Renal cortical epithelial cell (primary cell): ENCODE data around the gene RBM10. TPM values are rescaled to one million over a fixed set of nuclear protein-coding genes. Genes with fewer than 3 reads are reported as not detected.
A peak's percentile ranks its signal among the peaks of the same experiment; 100 is the strongest.

Experiments
- DNase-seq: peaks from one replicate; pipeline ENCODE4 v3.0.0-alpha.2; 2011; ENCODE audit warnings: low read depth
- total RNA-seq: library from RNA; depleted of rRNA; stranded (reverse); fragments of >200 nt; gene quantifications from 2 replicates; pipeline ENCODE4 v1.2.3, GENCODE V29; 2014

The RBM10 gene
- total RNA-seq, 1 donor from 2014 or later: 50.2 TPM

GRCh38 chrX:47146936-47147859 is 2.2 kb downstream of the RBM10 start:
- no peak for DNase-seq

- DNase-seq: no peak
Measured at GRCh38 chrX:47148946-47149345, 3.9 kb downstream of the RBM10 start.

GRCh38 chrX:47151435-47151834 is 6.4 kb downstream of the RBM10 start:
- no peak for DNase-seq

GRCh38 chrX:47156611-47157520 is 11.8 kb downstream of the RBM10 start:
- DNase-seq: no peak

- DNase-seq: no peak
Measured at GRCh38 chrX:47158131-47158530, 13.1 kb downstream of the RBM10 start.

- DNase-seq: no peak
Measured at GRCh38 chrX:47158781-47159180, 13.8 kb downstream of the RBM10 start.

- no peak for DNase-seq
Measured at GRCh38 chrX:47160781-47161180, 15.8 kb downstream of the RBM10 start.

- no peak for DNase-seq
Measured at GRCh38 chrX:47162927-47163583, 18.0 kb downstream of the RBM10 start.

GRCh38 chrX:47164420-47164819 is 19.4 kb downstream of the RBM10 start:
- no peak for DNase-seq

- DNase-seq: peak; percentile 57
Measured at GRCh38 chrX:47166126-47166525, 21.1 kb downstream of the RBM10 start.

GRCh38 chrX:47168495-47169073 is 23.6 kb downstream of the RBM10 start:
- no peak for DNase-seq

- DNase-seq: no peak
Measured at GRCh38 chrX:47169273-47169672, 24.3 kb downstream of the RBM10 start.

- peak; percentile 13 for DNase-seq
Measured at GRCh38 chrX:47169726-47170515, 24.9 kb downstream of the RBM10 start.

GRCh38 chrX:47170861-47171692 is 26.1 kb downstream of the RBM10 start:
- no peak for DNase-seq

GRCh38 chrX:47171996-47172395 is 27.0 kb downstream of the RBM10 start:
- DNase-seq: no peak

GRCh38 chrX:47172549-47172948 is 27.5 kb downstream of the RBM10 start:
- DNase-seq: no peak

GRCh38 chrX:47172971-47173792 is 28.2 kb downstream of the RBM10 start:
- DNase-seq: no peak

GRCh38 chrX:47174376-47174775 is 29.4 kb downstream of the RBM10 start:
- no peak for DNase-seq
